ENCODE data around the gene NRP1. TPM values are rescaled to one million over a fixed set of nuclear protein-coding genes. Genes with fewer than 3 reads are reported as not detected.

NRP1 gene
- total RNA-seq, 4 donors from 2014 or later = 8.2 to 24.6 (median 18.7) TPM

DNA sequence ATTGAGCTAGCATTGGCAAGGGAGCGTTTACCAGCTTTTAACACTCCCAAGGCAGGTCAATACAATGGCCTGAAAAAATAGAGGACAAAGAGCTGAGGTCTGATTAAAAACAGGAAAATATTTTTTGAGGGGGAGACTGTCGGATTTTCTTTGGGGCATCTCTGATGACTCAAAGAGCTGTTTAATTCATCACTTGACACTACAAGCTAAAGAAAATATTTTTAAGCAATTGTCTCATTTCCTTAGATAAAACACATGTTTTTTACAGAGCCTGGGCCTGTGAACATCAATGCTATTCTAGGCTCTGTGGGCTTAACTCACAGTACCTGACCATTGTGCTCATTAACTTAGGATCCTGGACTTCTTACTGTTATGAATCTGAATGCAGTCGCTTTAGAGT is 100.8 kb downstream of the NRP1 start:
- intact Hi-C loops (cut with DNase I; ENCODE audit: low total_unique reads) = no loop called here
- WGBS, 2 donors = 84 to 86% methylated on average over 3 of the region's 3 CpGs
- no peak for DNase-seq (ENCODE audit: low spot score in 2 of 2)
- TF ChIP-seq, protein P1, sequence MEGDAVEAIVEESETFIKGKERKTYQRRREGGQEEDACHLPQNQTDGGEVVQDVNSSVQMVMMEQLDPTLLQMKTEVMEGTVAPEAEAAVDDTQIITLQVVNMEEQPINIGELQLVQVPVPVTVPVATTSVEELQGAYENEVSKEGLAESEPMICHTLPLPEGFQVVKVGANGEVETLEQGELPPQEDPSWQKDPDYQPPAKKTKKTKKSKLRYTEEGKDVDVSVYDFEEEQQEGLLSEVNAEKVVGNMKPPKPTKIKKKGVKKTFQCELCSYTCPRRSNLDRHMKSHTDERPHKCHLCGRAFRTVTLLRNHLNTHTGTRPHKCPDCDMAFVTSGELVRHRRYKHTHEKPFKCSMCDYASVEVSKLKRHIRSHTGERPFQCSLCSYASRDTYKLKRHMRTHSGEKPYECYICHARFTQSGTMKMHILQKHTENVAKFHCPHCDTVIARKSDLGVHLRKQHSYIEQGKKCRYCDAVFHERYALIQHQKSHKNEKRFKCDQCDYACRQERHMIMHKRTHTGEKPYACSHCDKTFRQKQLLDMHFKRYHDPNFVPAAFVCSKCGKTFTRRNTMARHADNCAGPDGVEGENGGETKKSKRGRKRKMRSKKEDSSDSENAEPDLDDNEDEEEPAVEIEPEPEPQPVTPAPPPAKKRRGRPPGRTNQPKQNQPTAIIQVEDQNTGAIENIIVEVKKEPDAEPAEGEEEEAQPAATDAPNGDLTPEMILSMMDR (IDR thresholded peaks at IDR 0.05) = no peak
- TF ChIP-seq POLR2A (IDR thresholded peaks at IDR 0.05) = no peak
- no peak overlapping the region for H3K4me3 ChIP-seq (ENCODE audit: low read depth, poor library complexity, severe bottlenecking)

DNA sequence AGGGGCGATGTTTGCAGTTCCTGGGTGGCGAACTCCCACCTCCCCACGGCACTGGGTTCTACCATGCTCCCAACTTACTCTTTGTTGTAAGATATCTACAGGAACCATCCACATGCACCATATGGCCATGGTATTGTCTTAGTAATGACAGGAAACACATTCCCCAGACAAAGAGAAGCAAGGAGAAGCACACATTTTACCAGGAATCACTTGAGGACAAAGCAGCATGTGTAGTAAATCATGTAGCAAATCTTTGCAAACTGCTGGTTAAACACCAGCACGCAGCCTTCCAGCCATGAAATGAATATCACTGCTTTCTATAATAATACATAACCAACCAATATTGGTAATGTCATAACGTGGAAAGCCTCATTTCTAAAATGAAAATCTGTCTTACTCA is 101.2 kb downstream of the NRP1 start:
- no peak for DNase-seq (ENCODE audit: low spot score in 2 of 2)
- intact Hi-C loops (cut with DNase I; ENCODE audit: low total_unique reads) = no loop called here
- TF ChIP-seq, protein P1 (IDR thresholded peaks at IDR 0.05) = no peak
- no peak for TF ChIP-seq POLR2A (IDR thresholded peaks at IDR 0.05)
- H3K4me3 ChIP-seq (ENCODE audit: low read depth, poor library complexity, severe bottlenecking) = no peak overlapping the region
- 88 to 89% methylated on average over 5 of the region's 5 CpGs for WGBS, 2 donors

DNA sequence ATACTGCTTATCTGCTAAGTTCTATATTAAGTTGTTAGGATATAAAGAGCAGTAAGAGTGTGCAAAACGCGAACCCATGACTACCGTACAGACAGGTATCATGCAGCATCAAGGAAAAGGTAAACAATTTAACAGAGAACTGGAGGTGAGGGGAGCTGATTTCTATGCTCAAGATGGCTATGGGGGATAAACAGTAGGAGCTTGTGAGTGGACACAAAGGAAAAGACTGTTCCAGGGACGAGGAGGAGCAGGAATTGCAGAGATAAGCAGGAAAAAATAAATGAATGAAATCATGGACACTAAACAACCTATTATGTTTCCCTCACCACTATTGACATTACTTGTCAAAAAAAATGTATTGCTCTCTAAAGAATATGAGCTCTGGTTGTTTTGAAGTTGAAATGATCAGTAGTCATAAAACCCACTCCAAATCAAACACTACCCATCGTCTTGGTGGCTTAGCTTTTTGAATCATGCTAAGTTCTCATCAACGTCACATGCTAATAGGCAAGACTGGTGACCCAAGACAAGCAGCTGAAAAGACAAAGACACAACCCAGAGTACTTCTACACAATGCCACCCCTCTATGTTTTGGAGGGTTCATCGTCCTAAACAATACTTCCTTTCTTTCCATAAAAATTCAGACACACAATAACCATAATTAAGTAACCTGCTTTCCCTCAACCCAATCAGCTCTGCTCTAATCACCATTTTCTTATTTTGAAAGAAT is 102.7 kb downstream of the NRP1 start:
- intact Hi-C loops (cut with DNase I; ENCODE audit: low total_unique reads) = no loop called here
- 94 to 95% methylated on average over 7 of the region's 7 CpGs for WGBS, 2 donors
- H3K4me3 ChIP-seq (ENCODE audit: low read depth, poor library complexity, severe bottlenecking) = no peak overlapping the region
- no peak for DNase-seq (ENCODE audit: low spot score in 2 of 2)
- TF ChIP-seq, protein P1 (IDR thresholded peaks at IDR 0.05) = no peak
- no peak for TF ChIP-seq POLR2A (IDR thresholded peaks at IDR 0.05)

DNA sequence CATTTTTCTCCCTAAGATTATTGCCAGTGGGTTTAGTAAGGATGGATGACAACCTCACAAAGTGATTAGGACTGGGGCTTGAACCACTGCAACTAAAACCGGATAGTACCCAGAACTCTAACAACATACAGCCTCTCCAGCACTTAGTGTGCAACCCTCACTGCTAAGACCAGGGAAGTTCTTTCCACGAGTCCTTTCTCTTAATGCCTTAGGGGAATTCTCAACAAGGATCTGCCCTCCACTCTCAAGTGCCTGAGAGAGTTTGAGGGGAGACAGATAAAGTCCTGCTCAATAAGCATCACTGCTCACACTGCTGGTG is 104.6 kb downstream of the NRP1 start:
- no peak overlapping the region for H3K4me3 ChIP-seq (ENCODE audit: low read depth, poor library complexity, severe bottlenecking)
- no peak for TF ChIP-seq POLR2A (IDR thresholded peaks at IDR 0.05)
- TF ChIP-seq, protein P1 (IDR thresholded peaks at IDR 0.05) = no peak
- intact Hi-C loops (cut with DNase I; ENCODE audit: low total_unique reads) = no loop called here
- WGBS, 2 donors = 58 to 74% methylated on average over 2 of the region's 2 CpGs
- DNase-seq (ENCODE audit: low spot score in 2 of 2) = no peak

DNA sequence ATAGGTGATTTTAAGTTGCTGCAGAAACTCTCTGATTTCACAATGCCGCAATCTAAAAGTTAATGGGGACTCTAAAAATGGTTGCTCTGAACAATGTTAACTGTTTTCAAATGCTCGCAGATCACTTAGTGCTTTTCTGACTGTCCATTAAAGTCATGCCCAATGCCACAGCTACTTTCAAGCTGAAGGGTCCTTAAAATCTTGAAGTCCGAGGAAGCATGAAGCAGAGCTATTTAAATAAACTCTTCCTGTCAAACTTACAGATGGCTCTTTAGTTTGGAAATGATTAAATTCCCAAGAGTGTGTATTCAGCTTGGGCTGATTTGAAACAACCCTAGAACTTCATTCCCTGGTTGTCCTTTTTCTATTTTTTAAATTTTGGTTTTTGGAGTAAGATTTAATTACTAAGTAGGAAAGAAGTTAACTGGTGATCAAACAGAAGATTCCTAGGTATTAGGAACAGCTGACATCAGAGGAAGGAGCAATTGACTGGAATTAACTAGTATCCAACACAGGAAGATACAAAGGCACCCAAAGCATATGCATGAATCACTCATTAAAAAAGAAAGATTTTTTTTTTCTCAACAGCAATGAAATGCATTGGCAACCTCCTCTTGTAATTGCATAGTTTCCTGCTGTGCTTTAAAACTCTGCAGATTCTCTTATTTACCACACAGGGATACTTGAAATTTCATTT is 105.1 kb downstream of the NRP1 start:
- DNase-seq (ENCODE audit: low spot score in 2 of 2) = no peak
- intact Hi-C loops (cut with DNase I; ENCODE audit: low total_unique reads) = no loop called here
- H3K4me3 ChIP-seq (ENCODE audit: low read depth, poor library complexity, severe bottlenecking) = no peak overlapping the region
- no peak for TF ChIP-seq POLR2A (IDR thresholded peaks at IDR 0.05)
- TF ChIP-seq, protein P1 (IDR thresholded peaks at IDR 0.05) = no peak
- WGBS, 2 donors = 85 to 86% methylated on average over 3 of the region's 3 CpGs

All from lower leg skin (tissue), 4 donors.